Endothelial cell of umbilical vein (primary cell): ENCODE data around the gene SLC17A2. TPM values are rescaled to one million over a fixed set of nuclear protein-coding genes. Genes with fewer than 3 reads are reported as not detected.

ENCODE experiments used
- BruUV-seq: library from RNA; stranded (reverse); fragments of 400-500 nt; replicated peaks from 2 replicates; lab custom pipeline; 2021; lab: Mats Ljungman, UMichigan
- CTCF ChIA-PET: fragments of 300-600, 350-600 bp; sonication (Branson Sonifier 250); formaldehyde crosslinking; loops from one replicate; lab custom pipeline; 2021; ENCODE audit warnings: antibody characterized with exemption, inconsistent platforms; lab: Charles Lee
- POLR2A ChIA-PET: fragments of 300-600, 350-600 bp; sonication (Branson Sonifier 250); formaldehyde crosslinking; loops from one replicate; lab custom pipeline; 2021; ENCODE audit warnings: antibody characterized with exemption, inconsistent platforms; lab: Charles Lee
- DNase-seq: peaks from one replicate; pipeline ENCODE4 v3.0.0-alpha.2; 2011; ENCODE audit warnings: low read depth, low spot score
- FAIRE-seq: peaks from 2 replicates; lab custom pipeline; 2011; peaks lifted over from hg19 to GRCh38; lab: Jason Lieb, UNC
- H2AFZ ChIP-seq: 2 replicates; pipeline ENCODE4 v1.6.0; 2012; ENCODE audit warnings: low read depth, low read length, control low read depth, inconsistent platforms
- H3K27ac ChIP-seq: 2 replicates; pipeline ENCODE4 v1.5.1; 2011; ENCODE audit warnings: low read depth, mild to moderate bottlenecking, control low read depth, low read length, moderate library complexity; ENCODE audit not compliant: insufficient read depth
- H3K27me3 ChIP-seq, 2 experiments: 2 replicates each; pipeline versions ENCODE4 v1.6.0 to v1.6.1; 2011; ENCODE audit warnings: low read length in 2 of 2, mixed read lengths in 1 of 2; ENCODE audit not compliant: control insufficient read depth in 2 of 2, insufficient read depth in 2 of 2
- H3K36me3 ChIP-seq, 2 experiments: 2 replicates in 1 of 2; 3 replicates in 1 of 2; pipeline ENCODE4 v1.5.1; 2011; ENCODE audit warnings: low read length in 2 of 2, mild to moderate bottlenecking in 1 of 2, moderate library complexity in 1 of 2; ENCODE audit not compliant: control insufficient read depth in 2 of 2, insufficient read depth in 2 of 2; ENCODE audit errors: extremely low read depth in 1 of 2
- H3K4me1 ChIP-seq: 3 replicates; pipeline ENCODE4 v1.5.1; 2011; ENCODE audit warnings: mild to moderate bottlenecking, low read length; ENCODE audit not compliant: control insufficient read depth, insufficient read depth; ENCODE audit errors: extremely low read depth
- H3K4me2 ChIP-seq: 2 replicates; pipeline ENCODE4 v1.6.1; 2011; ENCODE audit warnings: low read length, control low read depth, mixed read lengths; ENCODE audit not compliant: insufficient read depth
- H3K4me3 ChIP-seq, 3 experiments: fragments of 200-600 bp in 1 of 3; sonication (generic), shearing (Covaris generic) in 1 of 3; replicated peaks in 1 of 3; 2 replicates each; pipeline ENCODE4 v1.5.1; 2011 to 2016; ENCODE audit warnings: control low read depth in 3 of 3, low read length in 3 of 3, mild to moderate bottlenecking in 2 of 3, inconsistent platforms in 1 of 3, low read depth in 1 of 3, moderate library complexity in 1 of 3; ENCODE audit not compliant: insufficient read depth in 1 of 3
- H3K79me2 ChIP-seq: 2 replicates; pipeline ENCODE4 v1.6.0; 2012; ENCODE audit warnings: low read length, inconsistent platforms; ENCODE audit not compliant: control insufficient read depth, insufficient read depth
- H3K9ac ChIP-seq: replicated peaks from 2 replicates; pipeline ENCODE3; 2011; ENCODE audit warnings: low read length, control low read depth; ENCODE audit not compliant: insufficient read depth; ENCODE audit errors: extremely low read depth
- H3K9me1 ChIP-seq: replicated peaks from 3 replicates; pipeline ENCODE4 v1.6.0; 2011; ENCODE audit warnings: mild to moderate bottlenecking, low read length; ENCODE audit not compliant: control insufficient read depth, insufficient read depth; ENCODE audit errors: extremely low read depth
- H3K9me3 ChIP-seq: replicated peaks from 2 replicates; pipeline ENCODE4 v1.5.1; 2012; ENCODE audit warnings: low read length, inconsistent platforms; ENCODE audit not compliant: control insufficient read depth, insufficient read depth
- H4K20me1 ChIP-seq: replicated peaks from 2 replicates; pipeline ENCODE3; 2011; ENCODE audit warnings: mild to moderate bottlenecking, low read length; ENCODE audit not compliant: control insufficient read depth, insufficient read depth; ENCODE audit errors: extremely low read depth
- EZH2 ChIP-seq: IDR thresholded peaks from 2 replicates; pipeline ENCODE4 v1.6.1; 2012; ENCODE audit warnings: borderline replicate concordance, low read depth, mild to moderate bottlenecking, moderate library complexity, low read length, inconsistent platforms; ENCODE audit not compliant: severe bottlenecking
- FOS ChIP-seq: IDR thresholded peaks from 2 replicates; pipeline ENCODE4 v1.6.1; 2011; ENCODE audit warnings: mild to moderate bottlenecking, low read length, moderate library complexity, borderline replicate concordance; ENCODE audit not compliant: insufficient read depth
- GATA2 ChIP-seq: IDR thresholded peaks from 2 replicates; pipeline ENCODE4 v1.7.0; 2011; ENCODE audit warnings: low read depth, mild to moderate bottlenecking, moderate library complexity, mixed read lengths, low read length; ENCODE audit not compliant: insufficient read length, insufficient read depth
- JUN ChIP-seq: IDR thresholded peaks from 2 replicates; pipeline ENCODE4 v1.6.1; 2011; ENCODE audit warnings: borderline replicate concordance, low read depth; ENCODE audit not compliant: insufficient read length, insufficient read depth
- MAX ChIP-seq: IDR thresholded peaks from 2 replicates; pipeline ENCODE4 v1.6.1; 2011; ENCODE audit not compliant: insufficient read depth, insufficient read length
- MYC ChIP-seq: IDR thresholded peaks from one replicate; pipeline ENCODE4 v1.6.1; 2011; ENCODE audit warnings: mild to moderate bottlenecking, low read depth, low read length
- POLR2A ChIP-seq: IDR thresholded peaks from 2 replicates; pipeline ENCODE4 v1.6.1; 2012; ENCODE audit warnings: low read depth, mild to moderate bottlenecking, control low read depth, low read length
- POLR2AphosphoS5 ChIP-seq: IDR thresholded peaks from 2 replicates; pipeline ENCODE4 v1.6.1; 2012; ENCODE audit warnings: low read depth, mild to moderate bottlenecking, control low read depth, low read length, moderate library complexity; ENCODE audit not compliant: insufficient read depth
- dilution Hi-C: fragments of 300-500 bp; cut with MboI; formaldehyde crosslinking; loops from one replicate; pipeline ENCODE4 v1.15.0; 2019; ENCODE audit warnings: low sequenced_read_pairs; ENCODE audit not compliant: extremely low pct_ligation_motif_present
- intact Hi-C: fragments of 100-400 bp; cut with micrococcal nuclease; formaldehyde crosslinking; loops from one replicate; pipeline ENCODE4 v1.10.0; 2022
- polyA plus RNA-seq, 4 experiments: library from polyadenylated mRNA; depleted of rRNA in 3 of 4; stranded (reverse) in 3 of 4; unstranded in 1 of 4; fragments of >200 nt; gene quantifications; 2 replicates each; pipeline versions ENCODE4 v1.2.1 to v1.2.3, GENCODE V29; 2011 to 2012; ENCODE audit warnings: missing spikeins in 1 of 4
- total RNA-seq: library from RNA; stranded (reverse); gene quantifications from 2 replicates; pipeline ENCODE4 v1.2.3, GENCODE V29; 2021
- TF ChIP-seq, protein P1 (sequence below), 2 donors: IDR thresholded peaks; 1 replicate in 1 of 2; 2 replicates in 1 of 2; pipeline ENCODE4 v1.5.1; 2011; ENCODE audit warnings: low read length in 2 of 2, mild to moderate bottlenecking in 2 of 2, moderate library complexity in 2 of 2, control low read depth in 1 of 2, inconsistent platforms in 1 of 2, low read depth in 1 of 2; ENCODE audit not compliant: insufficient read depth in 1 of 2; ENCODE audit errors: extremely low read depth in 1 of 2

Gene SLC17A2
- total and polyA plus RNA-seq, 2 donors (not counting 3 experiments of a cell fraction or from before 2014, with no cell fraction given): not detected

- CTCF ChIA-PET: interaction anchor here (0.9 to 1.3 kb wide), 2 partner anchors 18 to 83 kb away, joined by 3 to 4 read pairs; no protein-coding TSS in a partner anchor
- intact Hi-C loops: no loop called here
- H3K9me3 ChIP-seq: no peaks in the 10 kb centered on the region
- no peaks in the 10 kb centered on the region for H3K4me1 ChIP-seq
- H4K20me1 ChIP-seq: no peaks in the 10 kb centered on the region
- H3K27ac ChIP-seq: no peak overlapping the region
- no peaks in the 10 kb centered on the region for H3K79me2 ChIP-seq
- no peaks in the 10 kb centered on the region for H3K9me1 ChIP-seq
- DNase-seq: no peak
- no peaks in the 10 kb centered on the region for H3K36me3 ChIP-seq
- POLR2A ChIA-PET: no interaction called here
- no peak overlapping the region for H2AFZ ChIP-seq
- TF ChIP-seq POLR2AphosphoS5 (no peak), JUN (no peak), GATA2 (no peak), EZH2 (no peak), MYC (no peak), POLR2A (no peak), FOS (no peak), MAX (no peak)
- TF ChIP-seq, protein P1, sequence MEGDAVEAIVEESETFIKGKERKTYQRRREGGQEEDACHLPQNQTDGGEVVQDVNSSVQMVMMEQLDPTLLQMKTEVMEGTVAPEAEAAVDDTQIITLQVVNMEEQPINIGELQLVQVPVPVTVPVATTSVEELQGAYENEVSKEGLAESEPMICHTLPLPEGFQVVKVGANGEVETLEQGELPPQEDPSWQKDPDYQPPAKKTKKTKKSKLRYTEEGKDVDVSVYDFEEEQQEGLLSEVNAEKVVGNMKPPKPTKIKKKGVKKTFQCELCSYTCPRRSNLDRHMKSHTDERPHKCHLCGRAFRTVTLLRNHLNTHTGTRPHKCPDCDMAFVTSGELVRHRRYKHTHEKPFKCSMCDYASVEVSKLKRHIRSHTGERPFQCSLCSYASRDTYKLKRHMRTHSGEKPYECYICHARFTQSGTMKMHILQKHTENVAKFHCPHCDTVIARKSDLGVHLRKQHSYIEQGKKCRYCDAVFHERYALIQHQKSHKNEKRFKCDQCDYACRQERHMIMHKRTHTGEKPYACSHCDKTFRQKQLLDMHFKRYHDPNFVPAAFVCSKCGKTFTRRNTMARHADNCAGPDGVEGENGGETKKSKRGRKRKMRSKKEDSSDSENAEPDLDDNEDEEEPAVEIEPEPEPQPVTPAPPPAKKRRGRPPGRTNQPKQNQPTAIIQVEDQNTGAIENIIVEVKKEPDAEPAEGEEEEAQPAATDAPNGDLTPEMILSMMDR (IDR thresholded peaks at IDR 0.05; ENCODE audit: extremely low read depth in 1 of 2, insufficient read depth in 1 of 2, low read depth in 1 of 2, low read length in 2 of 2): no peak
- no peak for FAIRE-seq
- H3K27me3 ChIP-seq: peaks cover 0 to 2% of the 10 kb centered on the region in 2 experiments
- no peak overlapping the region for H3K9ac ChIP-seq
- H3K4me2 ChIP-seq: no peak overlapping the region
- BruUV-seq: no TSS peak
- dilution Hi-C loops: no loop called here
- H3K4me3 ChIP-seq: no peak overlapping the region
These were observed 3.3 kb downstream of the SLC17A2 start for GRCh38 chr6:25927178-25927577.
